NT2/D1 (cell line): ENCODE measurements around the gene RAB32.

ENCODE experiments used
- SUZ12 ChIP-seq: IDR thresholded peaks from 2 replicates; pipeline ENCODE4 v1.6.1; 2011; ENCODE audit not compliant: insufficient read length, insufficient read depth; ENCODE audit errors: extremely low read depth
- YY1 ChIP-seq: IDR thresholded peaks from 2 replicates; pipeline ENCODE4 v1.6.1; 2011; ENCODE audit not compliant: insufficient read length, insufficient read depth
- ZNF274 ChIP-seq: IDR thresholded peaks from 2 replicates; pipeline ENCODE4 v1.6.1; 2011; ENCODE audit warnings: mild to moderate bottlenecking, low read depth, low read length

- TF ChIP-seq ZNF274 (no peak), SUZ12 (no peak), YY1 (no peak)
Measured at GRCh38 chr6:146587459-146587858, 43.8 kb downstream of the RAB32 start.
